ENCODE measurements around the gene LHCGR. TPM values are rescaled to one million over a fixed set of nuclear protein-coding genes. Genes with fewer than 3 reads are reported as not detected.

The LHCGR gene
- total RNA-seq, 1 experiment from 2014 or later, result 0.31 TPM

- ChIA-PET POLR2A (interaction anchor here (0.5 kb wide), 1 partner anchor 58 kb away, joined by 4 read pairs; no protein-coding TSS in a partner anchor), CTCF (interaction anchor here (1.0 kb wide), 1 partner anchor 127 kb away, joined by 3 read pairs; no protein-coding TSS in a partner anchor)
- Mint-ChIP-seq H3K36me3 (no peaks in the 10 kb centered on the region), H3K4me3 (no peak overlapping the region), H3K9me3 (no peaks in the 10 kb centered on the region), H3K27ac (no peak overlapping the region), H3K4me1 (peaks cover 25% of the 10 kb centered on the region), H3K27me3 (ENCODE audit: low read depth) (no peaks in the 10 kb centered on the region)
- TF ChIP-seq ESRRA (CRISPR knock-in tag; IDR thresholded peaks at IDR 0.05; ENCODE audit: borderline replicate concordance), result no peak
- DNase-seq (ENCODE audit: low spot score) (no peak), ATAC-seq (no peak)
Measured at GRCh38 chr2:48727560-48727959, 28.0 kb downstream of the LHCGR start.

DNA sequence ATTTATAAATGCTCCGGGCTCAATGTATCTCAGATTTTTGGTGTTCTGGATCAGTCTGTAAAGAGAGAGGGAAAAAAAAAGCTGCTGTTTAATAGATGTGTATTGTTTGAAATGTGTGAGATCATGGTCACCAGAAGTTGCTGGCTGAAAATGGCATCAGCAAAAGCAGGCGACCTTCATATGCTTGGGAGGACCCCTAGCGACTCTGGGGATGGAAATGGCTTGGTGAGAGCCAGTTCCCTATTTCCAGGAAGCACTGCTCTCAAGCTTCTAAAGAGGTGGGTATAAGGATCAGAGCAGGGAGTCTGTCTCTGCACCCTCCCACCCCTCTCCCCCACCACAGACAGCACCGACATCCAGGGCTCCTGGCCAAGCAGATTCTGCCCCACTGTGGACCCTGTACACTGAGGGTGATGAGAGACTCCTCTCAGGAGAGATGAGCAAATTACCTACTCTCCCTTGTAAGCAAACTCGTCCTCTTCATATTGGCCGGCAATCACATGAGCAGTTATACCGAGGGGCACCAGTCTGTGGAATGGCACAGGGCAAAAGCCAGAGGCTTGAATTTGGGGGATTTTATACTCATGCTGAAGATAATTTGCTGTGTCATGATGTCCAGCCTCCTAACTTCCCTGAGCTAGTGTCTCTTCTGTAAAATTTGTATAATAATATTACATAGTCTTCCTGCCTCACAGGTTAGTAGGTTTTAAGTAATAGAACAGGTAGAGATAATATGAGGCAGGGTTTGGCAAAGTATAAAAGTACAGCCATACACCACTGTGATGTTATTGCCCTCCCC, 29.6 kb downstream of the LHCGR start:
- Mint-ChIP-seq H3K9me3 (no peaks in the 10 kb centered on the region), H3K27me3 (ENCODE audit: low read depth) (no peaks in the 10 kb centered on the region), H3K4me1 (peaks cover 23% of the 10 kb centered on the region), H3K4me3 (no peak overlapping the region), H3K27ac (no peak overlapping the region), H3K36me3 (no peaks in the 10 kb centered on the region)
- DNase-seq (ENCODE audit: low spot score) (peak; percentile 23), ATAC-seq (peak; percentile 85)
- POLR2A ChIA-PET, result no interaction called here
- CTCF ChIA-PET, result interaction anchor here (0.6 to 1.2 kb wide), 3 partner anchors 107 to 126 kb away, joined by 3 to 4 read pairs (median 3); no protein-coding TSS in a partner anchor
- TF ChIP-seq OVOL2 (CRISPR knock-in tag; IDR thresholded peaks at IDR 0.05; ENCODE audit: borderline replicate concordance) (no peak), TEAD1 (CRISPR knock-in tag; IDR thresholded peaks at IDR 0.05) (no peak), ZNF416 (CRISPR knock-in tag; IDR thresholded peaks at IDR 0.05) (no peak), ATF3 (CRISPR knock-in tag; conservative IDR thresholded peaks at IDR 0.05) (no peak), MXD4 (CRISPR knock-in tag; IDR thresholded peaks at IDR 0.05; ENCODE audit: borderline replicate concordance) (no peak), GABPB1 (CRISPR knock-in tag; IDR thresholded peaks at IDR 0.05) (no peak), PREB (CRISPR knock-in tag; IDR thresholded peaks at IDR 0.05; ENCODE audit: borderline replicate concordance) (no peak), CREM (CRISPR knock-in tag; IDR thresholded peaks at IDR 0.05) (no peak)
- TF ChIP-seq, protein P1, sequence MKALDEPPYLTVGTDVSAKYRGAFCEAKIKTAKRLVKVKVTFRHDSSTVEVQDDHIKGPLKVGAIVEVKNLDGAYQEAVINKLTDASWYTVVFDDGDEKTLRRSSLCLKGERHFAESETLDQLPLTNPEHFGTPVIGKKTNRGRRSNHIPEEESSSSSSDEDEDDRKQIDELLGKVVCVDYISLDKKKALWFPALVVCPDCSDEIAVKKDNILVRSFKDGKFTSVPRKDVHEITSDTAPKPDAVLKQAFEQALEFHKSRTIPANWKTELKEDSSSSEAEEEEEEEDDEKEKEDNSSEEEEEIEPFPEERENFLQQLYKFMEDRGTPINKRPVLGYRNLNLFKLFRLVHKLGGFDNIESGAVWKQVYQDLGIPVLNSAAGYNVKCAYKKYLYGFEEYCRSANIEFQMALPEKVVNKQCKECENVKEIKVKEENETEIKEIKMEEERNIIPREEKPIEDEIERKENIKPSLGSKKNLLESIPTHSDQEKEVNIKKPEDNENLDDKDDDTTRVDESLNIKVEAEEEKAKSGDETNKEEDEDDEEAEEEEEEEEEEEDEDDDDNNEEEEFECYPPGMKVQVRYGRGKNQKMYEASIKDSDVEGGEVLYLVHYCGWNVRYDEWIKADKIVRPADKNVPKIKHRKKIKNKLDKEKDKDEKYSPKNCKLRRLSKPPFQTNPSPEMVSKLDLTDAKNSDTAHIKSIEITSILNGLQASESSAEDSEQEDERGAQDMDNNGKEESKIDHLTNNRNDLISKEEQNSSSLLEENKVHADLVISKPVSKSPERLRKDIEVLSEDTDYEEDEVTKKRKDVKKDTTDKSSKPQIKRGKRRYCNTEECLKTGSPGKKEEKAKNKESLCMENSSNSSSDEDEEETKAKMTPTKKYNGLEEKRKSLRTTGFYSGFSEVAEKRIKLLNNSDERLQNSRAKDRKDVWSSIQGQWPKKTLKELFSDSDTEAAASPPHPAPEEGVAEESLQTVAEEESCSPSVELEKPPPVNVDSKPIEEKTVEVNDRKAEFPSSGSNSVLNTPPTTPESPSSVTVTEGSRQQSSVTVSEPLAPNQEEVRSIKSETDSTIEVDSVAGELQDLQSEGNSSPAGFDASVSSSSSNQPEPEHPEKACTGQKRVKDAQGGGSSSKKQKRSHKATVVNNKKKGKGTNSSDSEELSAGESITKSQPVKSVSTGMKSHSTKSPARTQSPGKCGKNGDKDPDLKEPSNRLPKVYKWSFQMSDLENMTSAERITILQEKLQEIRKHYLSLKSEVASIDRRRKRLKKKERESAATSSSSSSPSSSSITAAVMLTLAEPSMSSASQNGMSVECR (CRISPR knock-in tag; IDR thresholded peaks at IDR 0.05; ENCODE audit: borderline replicate concordance), result no peak

GRCh38 chr2:48724278-48724677, 31.2 kb downstream of the LHCGR start:
- no peak for ATAC-seq
- Mint-ChIP-seq H3K27me3 (ENCODE audit: low read depth) (no peaks in the 10 kb centered on the region), H3K4me3 (no peak overlapping the region)

More at GRCh38 chr2:48724278-48724677, 31.2 kb downstream of the LHCGR start:
- POLR2A ChIA-PET, result no interaction called here
- TF ChIP-seq GRHL2 (CRISPR knock-in tag; IDR thresholded peaks at IDR 0.05; ENCODE audit: insufficient replicate concordance, severe bottlenecking) (no peak), FOXJ3 (CRISPR knock-in tag; IDR thresholded peaks at IDR 0.05; ENCODE audit: borderline replicate concordance) (no peak), ZNF138 (CRISPR knock-in tag; conservative IDR thresholded peaks at IDR 0.05) (no peak), KAT7 (CRISPR knock-in tag; IDR thresholded peaks at IDR 0.05; ENCODE audit: borderline replicate concordance) (no peak), PRRX2 (CRISPR knock-in tag; IDR thresholded peaks at IDR 0.05) (no peak), CREM (CRISPR knock-in tag; IDR thresholded peaks at IDR 0.05) (no peak)
- TF ChIP-seq, protein P2, sequence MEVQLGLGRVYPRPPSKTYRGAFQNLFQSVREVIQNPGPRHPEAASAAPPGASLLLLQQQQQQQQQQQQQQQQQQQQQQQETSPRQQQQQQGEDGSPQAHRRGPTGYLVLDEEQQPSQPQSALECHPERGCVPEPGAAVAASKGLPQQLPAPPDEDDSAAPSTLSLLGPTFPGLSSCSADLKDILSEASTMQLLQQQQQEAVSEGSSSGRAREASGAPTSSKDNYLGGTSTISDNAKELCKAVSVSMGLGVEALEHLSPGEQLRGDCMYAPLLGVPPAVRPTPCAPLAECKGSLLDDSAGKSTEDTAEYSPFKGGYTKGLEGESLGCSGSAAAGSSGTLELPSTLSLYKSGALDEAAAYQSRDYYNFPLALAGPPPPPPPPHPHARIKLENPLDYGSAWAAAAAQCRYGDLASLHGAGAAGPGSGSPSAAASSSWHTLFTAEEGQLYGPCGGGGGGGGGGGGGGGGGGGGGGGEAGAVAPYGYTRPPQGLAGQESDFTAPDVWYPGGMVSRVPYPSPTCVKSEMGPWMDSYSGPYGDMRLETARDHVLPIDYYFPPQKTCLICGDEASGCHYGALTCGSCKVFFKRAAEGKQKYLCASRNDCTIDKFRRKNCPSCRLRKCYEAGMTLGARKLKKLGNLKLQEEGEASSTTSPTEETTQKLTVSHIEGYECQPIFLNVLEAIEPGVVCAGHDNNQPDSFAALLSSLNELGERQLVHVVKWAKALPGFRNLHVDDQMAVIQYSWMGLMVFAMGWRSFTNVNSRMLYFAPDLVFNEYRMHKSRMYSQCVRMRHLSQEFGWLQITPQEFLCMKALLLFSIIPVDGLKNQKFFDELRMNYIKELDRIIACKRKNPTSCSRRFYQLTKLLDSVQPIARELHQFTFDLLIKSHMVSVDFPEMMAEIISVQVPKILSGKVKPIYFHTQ (CRISPR knock-in tag; IDR thresholded peaks at IDR 0.05), result no peak
- TF ChIP-seq, protein P3, sequence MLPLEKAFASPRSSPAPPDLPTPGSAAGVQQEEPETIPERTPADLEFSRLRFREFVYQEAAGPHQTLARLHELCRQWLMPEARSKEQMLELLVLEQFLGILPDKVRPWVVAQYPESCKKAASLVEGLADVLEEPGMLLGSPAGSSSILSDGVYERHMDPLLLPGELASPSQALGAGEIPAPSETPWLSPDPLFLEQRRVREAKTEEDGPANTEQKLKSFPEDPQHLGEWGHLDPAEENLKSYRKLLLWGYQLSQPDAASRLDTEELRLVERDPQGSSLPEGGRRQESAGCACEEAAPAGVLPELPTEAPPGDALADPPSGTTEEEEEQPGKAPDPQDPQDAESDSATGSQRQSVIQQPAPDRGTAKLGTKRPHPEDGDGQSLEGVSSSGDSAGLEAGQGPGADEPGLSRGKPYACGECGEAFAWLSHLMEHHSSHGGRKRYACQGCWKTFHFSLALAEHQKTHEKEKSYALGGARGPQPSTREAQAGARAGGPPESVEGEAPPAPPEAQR (CRISPR knock-in tag; IDR thresholded peaks at IDR 0.05), result no peak
- Mint-ChIP-seq H3K36me3 (no peaks in the 10 kb centered on the region), H3K4me1 (peaks cover 21% of the 10 kb centered on the region), H3K9me3 (no peaks in the 10 kb centered on the region; the same call in 1 of the 2 replicates), H3K27ac (no peak overlapping the region)
- CTCF ChIA-PET, result no interaction called here
- DNase-seq (ENCODE audit: low spot score), result no peak
